ENCODE data around the gene STK31. TPM values are rescaled to one million over a fixed set of nuclear protein-coding genes. Genes with fewer than 3 reads are reported as not detected.

Gene STK31
- total and polyA plus RNA-seq, 7 donors = 0.16 to 0.54 (median 0.23) TPM; not detected in 4

DNA sequence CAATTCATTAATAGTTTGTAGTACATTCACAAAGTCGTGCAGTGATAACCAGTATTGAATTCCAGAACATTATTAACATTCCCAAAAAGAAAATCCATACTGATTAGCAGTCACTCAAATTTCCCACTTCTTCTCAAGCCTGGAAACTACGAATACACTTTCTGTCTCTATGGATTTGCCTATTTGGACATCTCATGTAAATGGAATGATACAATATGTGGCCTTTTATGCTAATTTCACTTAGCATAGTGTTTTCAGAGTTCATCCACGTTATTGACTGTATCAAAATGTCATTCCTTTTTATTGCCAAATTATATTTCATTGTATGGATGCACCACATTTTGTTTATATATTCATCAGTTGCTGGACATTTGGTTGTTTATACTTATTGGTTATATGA is 78.8 kb downstream of the STK31 start:
- H3K9me3 ChIP-seq = no peaks in the 10 kb centered on the region
- intact Hi-C loops (cut with DNase I) = no loop called here
- no peak for DNase-seq
- no peaks in the 10 kb centered on the region for H3K4me1 ChIP-seq
- H3K27me3 ChIP-seq = no peaks in the 10 kb centered on the region
- H3K27ac ChIP-seq = no peak overlapping the region
- H3K4me3 ChIP-seq = no peak overlapping the region
- WGBS, 2 donors = 68 to 76% methylated on average over 3 of the region's 3 CpGs
- no peak for TF ChIP-seq POLR2AphosphoS5 (IDR thresholded peaks at IDR 0.05)
- no peak for TF ChIP-seq POLR2A (IDR thresholded peaks at IDR 0.05)
- TF ChIP-seq, protein P1, sequence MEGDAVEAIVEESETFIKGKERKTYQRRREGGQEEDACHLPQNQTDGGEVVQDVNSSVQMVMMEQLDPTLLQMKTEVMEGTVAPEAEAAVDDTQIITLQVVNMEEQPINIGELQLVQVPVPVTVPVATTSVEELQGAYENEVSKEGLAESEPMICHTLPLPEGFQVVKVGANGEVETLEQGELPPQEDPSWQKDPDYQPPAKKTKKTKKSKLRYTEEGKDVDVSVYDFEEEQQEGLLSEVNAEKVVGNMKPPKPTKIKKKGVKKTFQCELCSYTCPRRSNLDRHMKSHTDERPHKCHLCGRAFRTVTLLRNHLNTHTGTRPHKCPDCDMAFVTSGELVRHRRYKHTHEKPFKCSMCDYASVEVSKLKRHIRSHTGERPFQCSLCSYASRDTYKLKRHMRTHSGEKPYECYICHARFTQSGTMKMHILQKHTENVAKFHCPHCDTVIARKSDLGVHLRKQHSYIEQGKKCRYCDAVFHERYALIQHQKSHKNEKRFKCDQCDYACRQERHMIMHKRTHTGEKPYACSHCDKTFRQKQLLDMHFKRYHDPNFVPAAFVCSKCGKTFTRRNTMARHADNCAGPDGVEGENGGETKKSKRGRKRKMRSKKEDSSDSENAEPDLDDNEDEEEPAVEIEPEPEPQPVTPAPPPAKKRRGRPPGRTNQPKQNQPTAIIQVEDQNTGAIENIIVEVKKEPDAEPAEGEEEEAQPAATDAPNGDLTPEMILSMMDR (IDR thresholded peaks at IDR 0.05) = no peak
- TF ChIP-seq EP300 (IDR thresholded peaks at IDR 0.05) = no peak
- no peaks in the 10 kb centered on the region for H3K36me3 ChIP-seq

DNA sequence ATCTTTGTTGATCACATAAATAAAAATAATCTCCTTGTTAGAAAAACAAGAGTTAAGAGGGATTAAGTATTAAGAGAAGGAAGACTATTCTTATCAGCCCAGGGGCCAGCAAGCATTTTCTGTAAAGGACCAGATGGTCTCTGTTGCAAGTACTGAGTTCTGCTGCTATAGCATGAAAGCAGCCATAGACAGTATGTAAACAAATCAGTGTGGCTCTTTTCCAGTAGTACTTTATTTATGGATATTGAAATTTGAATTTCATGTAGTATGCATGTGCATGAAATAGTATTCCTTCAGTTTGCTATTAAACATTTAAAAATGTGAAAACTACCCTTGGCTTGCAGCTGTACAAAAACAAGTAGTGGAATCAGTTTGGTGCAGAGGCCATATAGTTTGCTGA is 81.7 kb downstream of the STK31 start:
- H3K36me3 ChIP-seq = no peaks in the 10 kb centered on the region
- H3K4me1 ChIP-seq = no peaks in the 10 kb centered on the region
- H3K4me3 ChIP-seq = no peak overlapping the region
- H3K27ac ChIP-seq = no peak overlapping the region
- H3K27me3 ChIP-seq = no peaks in the 10 kb centered on the region
- no peak for DNase-seq
- intact Hi-C loops (cut with DNase I) = no loop called here
- no peak for TF ChIP-seq EP300 (IDR thresholded peaks at IDR 0.05)
- H3K9me3 ChIP-seq = peaks cover 2 to 12% (median 4%) of the 10 kb centered on the region in 4 donors

DNA sequence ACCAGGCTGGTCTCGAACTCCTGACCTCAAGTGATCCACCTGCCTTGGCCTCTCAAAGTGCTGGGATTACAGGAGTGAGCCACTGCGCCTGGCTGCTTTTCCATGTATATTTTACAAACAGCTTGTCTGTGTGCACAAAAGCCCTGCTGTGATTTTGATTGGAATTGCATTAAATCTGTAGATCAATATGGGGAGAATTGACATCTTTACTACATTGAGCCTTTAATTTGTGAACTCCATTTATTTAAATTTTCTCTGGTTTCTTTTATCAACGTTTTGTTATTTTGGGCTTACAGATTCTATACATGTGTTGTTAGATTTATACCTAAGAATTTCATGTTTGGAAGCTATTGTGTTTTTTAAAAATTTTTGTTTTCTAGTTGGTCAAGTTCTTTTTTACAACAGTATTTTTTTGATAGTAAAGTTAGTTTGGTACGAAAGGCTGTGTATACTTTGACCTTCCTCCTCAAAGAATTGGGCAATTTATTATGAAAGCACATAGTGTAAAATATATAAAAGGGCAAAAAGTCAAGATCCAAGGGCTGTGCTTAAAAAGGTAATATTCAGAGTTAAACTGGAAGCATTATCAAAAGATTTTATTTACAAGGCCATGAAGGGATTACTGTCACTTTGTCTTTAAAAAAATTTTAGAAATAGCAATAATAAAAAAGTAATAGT is 92.8 kb downstream of the STK31 start:
- Histone ChIP-seq H3K36me3 (no peaks in the 10 kb centered on the region), H3K4me3 (no peak overlapping the region), H3K4me1 (no peaks in the 10 kb centered on the region), H3K27ac (no peak overlapping the region), H3K27me3 (no peaks in the 10 kb centered on the region), H3K9me3 (no peaks in the 10 kb centered on the region)
- intact Hi-C loops (cut with DNase I) = no loop called here
- TF ChIP-seq POLR2A (IDR thresholded peaks at IDR 0.05) (no peak), EP300 (IDR thresholded peaks at IDR 0.05) (no peak), POLR2AphosphoS5 (IDR thresholded peaks at IDR 0.05) (no peak)
- TF ChIP-seq, protein P1 (IDR thresholded peaks at IDR 0.05) = no peak
- DNase-seq = no peak
- 52 to 68% methylated on average over 4 of the region's 4 CpGs for WGBS, 2 donors

DNA sequence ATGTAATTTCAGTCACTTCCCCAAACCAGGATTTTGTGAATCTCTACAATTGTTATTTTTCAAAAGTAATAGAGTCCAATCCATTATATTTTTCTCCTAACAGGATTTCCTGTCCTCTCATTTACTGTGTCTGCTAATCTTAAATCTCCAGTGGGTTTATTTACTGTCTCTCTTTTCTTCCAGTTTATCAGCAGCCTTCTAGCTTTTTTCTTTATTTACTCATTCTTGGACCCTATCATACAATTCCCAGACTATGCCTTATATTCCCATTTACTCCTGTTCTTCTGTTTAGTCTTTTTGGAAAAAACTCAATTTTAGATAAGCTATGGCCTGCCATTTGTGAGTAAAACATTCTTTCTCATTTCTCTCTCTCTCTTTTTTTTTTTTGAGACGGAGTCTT is 94.7 kb downstream of the STK31 start:
- intact Hi-C loops (cut with DNase I) = no loop called here
- no peaks in the 10 kb centered on the region for H3K4me1 ChIP-seq
- WGBS, 2 donors = 91 to 100% methylated on average over 1 of the region's 1 CpG
- no peak overlapping the region for H3K27ac ChIP-seq
- H3K27me3 ChIP-seq = no peaks in the 10 kb centered on the region
- peaks cover 0 to 2% (median 0%) of the 10 kb centered on the region in 4 donors for H3K9me3 ChIP-seq
- no peaks in the 10 kb centered on the region for H3K36me3 ChIP-seq
- no peak for DNase-seq
- H3K4me3 ChIP-seq = no peak overlapping the region
- no peak for TF ChIP-seq POLR2AphosphoS5 (IDR thresholded peaks at IDR 0.05)
- TF ChIP-seq, protein P1 (IDR thresholded peaks at IDR 0.05) = no peak
- TF ChIP-seq POLR2A (IDR thresholded peaks at IDR 0.05) = no peak
- TF ChIP-seq EP300 (IDR thresholded peaks at IDR 0.05) = no peak

DNA sequence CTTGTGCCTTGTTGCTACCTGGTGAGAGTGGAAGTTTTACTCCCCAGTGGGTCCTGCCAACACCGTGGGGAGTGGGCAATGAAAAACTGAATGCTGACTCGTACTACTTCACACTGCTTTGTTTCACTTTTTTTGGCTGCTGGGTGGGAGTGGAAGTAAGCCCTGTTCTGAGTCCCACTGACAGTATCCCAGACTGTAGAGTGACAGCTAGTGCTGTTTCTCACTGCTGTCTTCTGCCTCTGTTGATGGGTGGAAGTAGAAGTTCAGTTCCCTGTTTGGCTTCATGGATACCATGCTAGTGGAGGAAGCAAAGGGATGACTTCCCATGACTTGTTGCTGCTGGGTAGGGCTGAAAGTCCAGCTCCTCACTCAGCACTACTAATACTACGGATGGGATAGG is 98.4 kb downstream of the STK31 start:
- H3K9me3 ChIP-seq = peaks cover 0 to 4% (median 0%) of the 10 kb centered on the region in 4 donors
- H3K4me1 ChIP-seq = no peaks in the 10 kb centered on the region
- H3K27me3 ChIP-seq = no peaks in the 10 kb centered on the region
- no peak for TF ChIP-seq POLR2A (IDR thresholded peaks at IDR 0.05)
- WGBS, 2 donors = 87 to 88% methylated on average over 3 of the region's 3 CpGs
- H3K27ac ChIP-seq = no peak overlapping the region
- intact Hi-C loops (cut with DNase I) = no loop called here
- no peak overlapping the region for H3K4me3 ChIP-seq
- H3K36me3 ChIP-seq = peaks cover 0 to 3% (median 0%) of the 10 kb centered on the region in 4 donors
- no peak for DNase-seq

DNA sequence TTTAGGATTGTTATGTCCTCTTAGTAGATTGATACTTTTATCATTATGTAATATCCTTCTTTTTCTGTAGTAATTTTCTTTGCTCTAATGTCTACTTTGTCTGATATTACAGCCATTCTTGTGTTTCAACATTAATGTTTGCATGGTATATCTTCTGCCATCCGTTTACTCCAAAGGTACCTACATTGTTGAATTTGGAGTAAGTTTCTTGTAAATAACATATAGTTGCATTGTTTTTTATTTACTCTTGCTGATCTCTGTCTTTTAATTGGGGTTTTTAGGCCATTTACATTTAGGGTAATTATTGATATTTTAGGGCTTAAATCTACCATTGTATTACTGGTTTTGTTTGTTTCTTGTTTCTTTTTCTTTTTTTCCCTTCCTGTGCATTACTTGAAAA is 100.1 kb downstream of the STK31 start:
- H3K27me3 ChIP-seq = no peaks in the 10 kb centered on the region
- peaks cover 0 to 3% (median 0%) of the 10 kb centered on the region in 4 donors for H3K36me3 ChIP-seq
- intact Hi-C loops (cut with DNase I) = no loop called here
- H3K4me3 ChIP-seq = no peak overlapping the region
- no peak overlapping the region for H3K27ac ChIP-seq
- WGBS, 2 donors = 90 to 95% methylated on average over 1 of the region's 1 CpG
- no peak for DNase-seq
- TF ChIP-seq EP300 (IDR thresholded peaks at IDR 0.05) (no peak), POLR2A (IDR thresholded peaks at IDR 0.05) (no peak), POLR2AphosphoS5 (IDR thresholded peaks at IDR 0.05) (no peak)
- TF ChIP-seq, protein P1 (IDR thresholded peaks at IDR 0.05) = no peak
- H3K4me1 ChIP-seq = no peaks in the 10 kb centered on the region
- peaks cover 0 to 4% (median 0%) of the 10 kb centered on the region in 4 donors for H3K9me3 ChIP-seq
